Vagina (tissue), 2 donors: Measurements from ENCODE around the gene USP54. TPM values are rescaled to one million over a fixed set of nuclear protein-coding genes. Genes with fewer than 3 reads are reported as not detected.

ENCODE experiments used
- DNase-seq, 2 donors: peaks; one replicate each; pipeline ENCODE4 v3.0.0-alpha.2; 2017; ENCODE audit errors: extremely low spot score in 2 of 2
- H3K27ac ChIP-seq: fragments of 200-600 bp; sonication (generic); one replicate; pipeline ENCODE4 v1.5.1; 2019
- H3K27me3 ChIP-seq: fragments of 200-600 bp; sonication (generic); one replicate; pipeline ENCODE4 v1.5.1; 2019
- H3K36me3 ChIP-seq, 2 donors: fragments of 200-600 bp; sonication (generic); one replicate each; pipeline ENCODE4 v1.5.1; 2017 to 2019
- H3K4me1 ChIP-seq: fragments of 200-600 bp; sonication (generic); one replicate; pipeline ENCODE4 v1.5.1; 2019
- H3K4me3 ChIP-seq, 2 donors: fragments of 200-600 bp; sonication (generic); 1 replicate in 1 of 2; 2 replicates in 1 of 2; pipeline ENCODE4 v1.5.1; 2016 to 2019
- H3K9me3 ChIP-seq: fragments of 200-600 bp; sonication (generic); one replicate; pipeline ENCODE4 v1.5.1; 2019
- CTCF ChIP-seq, 3 experiments: fragments of 450-650 bp in 2 of 3; fragments of 200-600 bp in 1 of 3; sonication (generic) in 1 of 3; IDR thresholded peaks; one replicate each; pipeline ENCODE4 v1.5.1; 2017 to 2019; ENCODE audit warnings: antibody characterized with exemption in 3 of 3, mild to moderate bottlenecking in 2 of 3, moderate library complexity in 2 of 3
- POLR2A ChIP-seq, 2 donors: fragments of 450-650 bp; IDR thresholded peaks; one replicate each; pipeline ENCODE4 v1.6.1; 2017; ENCODE audit warnings: antibody characterized with exemption in 2 of 2, mild to moderate bottlenecking in 2 of 2, moderate library complexity in 2 of 2
- POLR2AphosphoS5 ChIP-seq, 2 donors: sonication (generic); formaldehyde crosslinking; IDR thresholded peaks; one replicate each; pipeline ENCODE4 v1.9.0; 2017; ENCODE audit warnings: antibody characterized with exemption in 2 of 2, mild to moderate bottlenecking in 2 of 2, low read depth in 1 of 2; ENCODE audit not compliant: insufficient read depth in 1 of 2
- intact Hi-C: fragments of 100-400 bp; cut with DNase I; formaldehyde crosslinking; loops from one replicate; pipeline ENCODE4 v1.15.1; 2023
- small RNA-seq: library from RNA; depleted of rRNA; stranded (forward); fragments of <200 nt; gene quantifications from one replicate; pipeline ENCODE3, GENCODE V24; 2016
- total RNA-seq: library from RNA; depleted of rRNA; stranded (reverse); fragments of >200 nt; gene quantifications from one replicate; pipeline ENCODE4 v1.2.3, GENCODE V29; 2016

USP54 gene
- total RNA-seq, 1 donor from 2014 or later, result 27.7 TPM

- TF ChIP-seq POLR2AphosphoS5 (IDR thresholded peaks at IDR 0.05; ENCODE audit: insufficient read depth in 1 of 2, low read depth in 1 of 2) (no peak), CTCF (IDR thresholded peaks at IDR 0.05) (no peak), POLR2A (IDR thresholded peaks at IDR 0.05) (no peak)
- Histone ChIP-seq H3K4me3 (no peak overlapping the region), H3K9me3 (no peaks in the 10 kb centered on the region), H3K4me1 (no peaks in the 10 kb centered on the region), H3K27me3 (no peaks in the 10 kb centered on the region), H3K36me3 (peaks cover 0 to 10% of the 10 kb centered on the region in 2 donors), H3K27ac (no peak overlapping the region)
- no peak for DNase-seq
- intact Hi-C loops, result no loop called here
Measured at GRCh38 chr10:73459683-73460314, 131.3 kb downstream of the USP54 start.

GRCh38 chr10:73456187-73456890 is 134.8 kb downstream of the USP54 start:
- Histone ChIP-seq H3K36me3 (peaks cover 0 to 21% of the 10 kb centered on the region in 2 donors), H3K4me1 (no peaks in the 10 kb centered on the region), H3K9me3 (no peaks in the 10 kb centered on the region), H3K27ac (no peak overlapping the region), H3K4me3 (no peak overlapping the region), H3K27me3 (no peaks in the 10 kb centered on the region)
- intact Hi-C loops, result no loop called here
- DNase-seq, result no peak
- TF ChIP-seq CTCF (IDR thresholded peaks at IDR 0.05), result no peak
- no peak for TF ChIP-seq POLR2A (IDR thresholded peaks at IDR 0.05)
- TF ChIP-seq POLR2AphosphoS5 (IDR thresholded peaks at IDR 0.05; ENCODE audit: insufficient read depth in 1 of 2, low read depth in 1 of 2), result no peak

GRCh38 chr10:73449113-73449512 is 142.0 kb downstream of the USP54 start:
- H3K36me3 ChIP-seq, result peaks cover 0 to 34% of the 10 kb centered on the region in 2 donors
- no peaks in the 10 kb centered on the region for H3K9me3 ChIP-seq
- no peaks in the 10 kb centered on the region for H3K27me3 ChIP-seq
- no peaks in the 10 kb centered on the region for H3K4me1 ChIP-seq
- H3K4me3 ChIP-seq, result no peak overlapping the region
- DNase-seq, result no peak
- TF ChIP-seq POLR2A (IDR thresholded peaks at IDR 0.05), result no peak
- no peak for TF ChIP-seq POLR2AphosphoS5 (IDR thresholded peaks at IDR 0.05; ENCODE audit: insufficient read depth in 1 of 2, low read depth in 1 of 2)
- no peak for TF ChIP-seq CTCF (IDR thresholded peaks at IDR 0.05)
- H3K27ac ChIP-seq, result no peak overlapping the region
- intact Hi-C loops, result no loop called here

GRCh38 chr10:73448384-73448783 is 142.8 kb downstream of the USP54 start:
- Histone ChIP-seq H3K4me3 (no peak overlapping the region), H3K27ac (no peak overlapping the region), H3K9me3 (no peaks in the 10 kb centered on the region), H3K27me3 (no peaks in the 10 kb centered on the region), H3K4me1 (no peaks in the 10 kb centered on the region), H3K36me3 (peaks cover 0 to 35% of the 10 kb centered on the region in 2 donors)
- no peak for DNase-seq
- intact Hi-C loops, result no loop called here
- TF ChIP-seq CTCF (IDR thresholded peaks at IDR 0.05) (no peak), POLR2A (IDR thresholded peaks at IDR 0.05) (no peak), POLR2AphosphoS5 (IDR thresholded peaks at IDR 0.05; ENCODE audit: insufficient read depth in 1 of 2, low read depth in 1 of 2) (no peak)

Small RNA genes within 50 kb of the gene (small RNA-seq; reads per million reads assigned to genes)
- not detected for gene RNU6-883P

Other genes with a start within 250 kb of the USP54 start
- gene CFAP70, start 232.5 kb downstream of the USP54 start, total RNA-seq, result 1.5 TPM
- gene ANXA7, start 177.3 kb downstream of the USP54 start, total RNA-seq, result 90.1 TPM
- gene MSS51, start 157.8 kb downstream of the USP54 start, total RNA-seq, result 1.5 TPM
- gene PPP3CB, start 95.3 kb downstream of the USP54 start, total RNA-seq, result 46.2 TPM
- not detected for gene MYOZ1, start 50.1 kb upstream of the USP54 start, total RNA-seq
- 0.49 TPM for gene SYNPO2L, start 64.7 kb upstream of the USP54 start, total RNA-seq
- 5.4 TPM for gene AGAP5, start 106.8 kb upstream of the USP54 start, total RNA-seq
- gene SEC24C, start 153.0 kb upstream of the USP54 start, total RNA-seq, result 47.9 TPM
- gene CHCHD1, start 190.7 kb upstream of the USP54 start, total RNA-seq, result 19.6 TPM
- 123 TPM for gene ZSWIM8, start 194.3 kb upstream of the USP54 start, total RNA-seq
- 52.8 TPM for gene NDST2, start 220.3 kb upstream of the USP54 start, total RNA-seq